Anterior cingulate cortex (tissue), 58 donors: ENCODE measurements around the gene CACTIN.

Experiments
- DNase-seq, 58 donors: peaks; one replicate each; lab custom pipeline; 2025; lab: John Stamatoyannopoulos, UW

CACTIN gene

GRCh38 chr19:3664879-3665642, 38.5 kb upstream of the CACTIN start:
- DNase-seq: no peak

- peak in 1 of 58 donors; percentile 8 for DNase-seq
These were observed 37.2 kb upstream of the CACTIN start for GRCh38 chr19:3663838-3664237.

- no peak for DNase-seq
These were observed 35.0 kb upstream of the CACTIN start for GRCh38 chr19:3661284-3662238.

- no peak for DNase-seq
These were observed 34.1 kb upstream of the CACTIN start for GRCh38 chr19:3660493-3661219.

GRCh38 chr19:3659746-3660112, 33.1 kb upstream of the CACTIN start:
- no peak for DNase-seq

GRCh38 chr19:3658870-3659745, 32.5 kb upstream of the CACTIN start:
- no peak for DNase-seq

- peak in 3 of 58 donors; percentile 11 to 34 (median 21) for DNase-seq
These were observed 31.6 kb upstream of the CACTIN start for GRCh38 chr19:3658004-3658869.

- no peak for DNase-seq
These were observed 30.8 kb upstream of the CACTIN start for GRCh38 chr19:3657395-3657769.

GRCh38 chr19:3656747-3657394, 30.3 kb upstream of the CACTIN start:
- no peak for DNase-seq

- no peak for DNase-seq
These were observed 29.6 kb upstream of the CACTIN start for GRCh38 chr19:3656073-3656746.

GRCh38 chr19:3655402-3656072, 28.9 kb upstream of the CACTIN start:
- DNase-seq: peak in 52 of 58 donors; percentile 13 to 85 (median 58)

GRCh38 chr19:3653865-3654513, 27.4 kb upstream of the CACTIN start:
- DNase-seq: no peak

- no peak for DNase-seq
These were observed 26.6 kb upstream of the CACTIN start for GRCh38 chr19:3653081-3653795.

- no peak for DNase-seq
These were observed 25.8 kb upstream of the CACTIN start for GRCh38 chr19:3652422-3652821.

- DNase-seq: no peak
These were observed 25.1 kb upstream of the CACTIN start for GRCh38 chr19:3651684-3652083.

GRCh38 chr19:3649888-3650287, 23.3 kb upstream of the CACTIN start:
- DNase-seq: peak in 2 of 58 donors; percentile 16 to 56
